HG03469 (cell line): ENCODE results near the gene KLK8.

Experiments used
- ATAC-seq: cut with Tn5 transposase; IDR thresholded peaks from one replicate; pipeline ENCODE4 v1.9.1; 2021; ENCODE audit warnings: mild to moderate bottlenecking, moderate library complexity, moderate number of reproducible peaks; ENCODE audit not compliant: unreplicated experiment

Gene KLK8

GRCh38 chr19:51001515-51001914 lies at the start of gene KLK8:
KLK8 (minus strand) TSS chr19:51001604; CDS start chr19:51001167, 437 bp downstream.
- no peak for ATAC-seq

- no peak for ATAC-seq
These were observed 45.6 kb upstream of the KLK8 start for GRCh38 chr19:51047031-51047335.

- no peak for ATAC-seq
These were observed 42.9 kb upstream of the KLK8 start for GRCh38 chr19:51044327-51044726.

- ATAC-seq = no peak
These were observed 42.1 kb upstream of the KLK8 start for GRCh38 chr19:51043497-51043896.

- ATAC-seq = no peak
These were observed 38.7 kb upstream of the KLK8 start for GRCh38 chr19:51040151-51040550.

GRCh38 chr19:51036519-51036918 lies 35.1 kb upstream of the KLK8 start:
- ATAC-seq = no peak

GRCh38 chr19:51034704-51035103 lies 33.3 kb upstream of the KLK8 start, which contains the start of gene KLK12:
KLK12 (minus strand) TSS chr19:51035002; CDS start chr19:51034621, 381 bp downstream.
- no peak for ATAC-seq

- ATAC-seq = no peak
These were observed 30.4 kb upstream of the KLK8 start for GRCh38 chr19:51031880-51032225.

GRCh38 chr19:51031220-51031879 lies 29.9 kb upstream of the KLK8 start:
- ATAC-seq = no peak

- ATAC-seq = no peak
These were observed 29.2 kb upstream of the KLK8 start for GRCh38 chr19:51030631-51031030.

- no peak for ATAC-seq
These were observed 28.3 kb upstream of the KLK8 start for GRCh38 chr19:51029718-51030117.

GRCh38 chr19:51027873-51028272 lies 26.5 kb upstream of the KLK8 start:
- no peak for ATAC-seq

- ATAC-seq = no peak
These were observed 25.9 kb upstream of the KLK8 start for GRCh38 chr19:51027126-51027806.

GRCh38 chr19:51026554-51026831 lies 25.1 kb upstream of the KLK8 start, which contains the start of gene KLK11:
KLK11 (minus strand) TSS chr19:51026616; CDS start chr19:51025631, 985 bp downstream.
- ATAC-seq = no peak

- ATAC-seq = no peak
These were observed 24.6 kb upstream of the KLK8 start for GRCh38 chr19:51025809-51026553.

GRCh38 chr19:51025401-51025800 lies 24.0 kb upstream of the KLK8 start:
- no peak for ATAC-seq

GRCh38 chr19:51024924-51025323 lies 23.5 kb upstream of the KLK8 start:
- no peak for ATAC-seq

- no peak for ATAC-seq
These were observed 22.5 kb upstream of the KLK8 start for GRCh38 chr19:51023946-51024345.

GRCh38 chr19:51022526-51022925 lies 21.1 kb upstream of the KLK8 start:
- no peak for ATAC-seq

- no peak for ATAC-seq
These were observed 19.7 kb upstream of the KLK8 start for GRCh38 chr19:51020988-51021651.

- no peak for ATAC-seq
These were observed 18.1 kb upstream of the KLK8 start, which contains the start of gene KLK10 for GRCh38 chr19:51019544-51019925. KLK10 (minus strand) TSS chr19:51019709; CDS start chr19:51019130, 579 bp downstream.
